Testis (tissue), 2 donors: ENCODE measurements around the gene CA11.

Experiments used
- CTCF ChIP-seq, 3 experiments: fragments of 450-650 bp in 2 of 3; fragments of 200-600 bp in 1 of 3; sonication (generic) in 1 of 3; IDR thresholded peaks; one replicate each; pipeline ENCODE4 v1.5.1; 2016 to 2019; ENCODE audit warnings: antibody characterized with exemption in 3 of 3, mild to moderate bottlenecking in 2 of 3, moderate library complexity in 1 of 3
- POLR2A ChIP-seq: fragments of 450-650 bp; IDR thresholded peaks from one replicate; pipeline ENCODE4 v1.6.1; 2017; ENCODE audit warnings: antibody characterized with exemption, mild to moderate bottlenecking, moderate library complexity

DNA sequence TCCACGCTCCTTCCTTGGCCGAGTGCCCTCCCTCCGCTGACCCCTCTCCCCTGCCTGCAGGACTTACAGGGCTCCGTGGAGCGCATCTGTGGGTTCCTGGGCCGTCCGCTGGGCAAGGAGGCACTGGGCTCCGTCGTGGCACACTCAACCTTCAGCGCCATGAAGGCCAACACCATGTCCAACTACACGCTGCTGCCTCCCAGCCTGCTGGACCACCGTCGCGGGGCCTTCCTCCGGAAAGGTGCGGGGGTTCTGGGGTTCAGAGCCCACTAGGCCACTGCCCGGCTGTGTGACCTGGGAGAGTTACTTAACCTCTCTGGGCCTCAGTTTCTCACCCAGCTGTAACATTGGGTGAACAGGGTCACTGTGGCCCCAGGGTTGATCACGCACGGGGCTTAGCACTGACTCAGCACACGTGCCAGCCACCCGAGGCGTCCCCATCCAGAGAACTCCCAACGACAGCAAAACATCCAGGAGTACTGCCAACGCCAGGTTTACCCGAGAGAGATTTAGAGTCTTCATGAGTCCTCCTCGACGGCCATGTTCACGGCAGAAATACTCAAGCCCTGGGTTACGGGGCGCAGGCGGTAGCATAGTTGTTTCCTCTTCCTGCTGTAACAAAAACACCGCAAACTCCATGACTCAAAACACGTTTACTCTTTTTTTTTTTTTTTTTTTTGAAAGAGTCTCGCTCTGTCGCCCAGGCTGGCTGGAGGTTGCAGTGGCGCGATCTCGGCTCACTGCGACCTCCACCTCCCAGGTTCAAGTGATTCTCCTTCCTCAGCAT lies 49.1 kb downstream of the CA11 start:
- TF ChIP-seq CTCF (IDR thresholded peaks at IDR 0.05) (no peak), POLR2A (no peak)
